NT2/D1 (cell line): ENCODE results near the gene ANKRD39.
"Not testable (repeated sequence)": the region's sequence is repeated elsewhere in the genome, so short reads cannot be mapped to it uniquely, and the experiment has no call there.

Experiments used
- SUZ12 ChIP-seq: IDR thresholded peaks from 2 replicates; pipeline ENCODE4 v1.6.1; 2011; ENCODE audit not compliant: insufficient read length, insufficient read depth; ENCODE audit errors: extremely low read depth
- YY1 ChIP-seq: IDR thresholded peaks from 2 replicates; pipeline ENCODE4 v1.6.1; 2011; ENCODE audit not compliant: insufficient read length, insufficient read depth
- ZNF274 ChIP-seq: IDR thresholded peaks from 2 replicates; pipeline ENCODE4 v1.6.1; 2011; ENCODE audit warnings: mild to moderate bottlenecking, low read depth, low read length

DNA sequence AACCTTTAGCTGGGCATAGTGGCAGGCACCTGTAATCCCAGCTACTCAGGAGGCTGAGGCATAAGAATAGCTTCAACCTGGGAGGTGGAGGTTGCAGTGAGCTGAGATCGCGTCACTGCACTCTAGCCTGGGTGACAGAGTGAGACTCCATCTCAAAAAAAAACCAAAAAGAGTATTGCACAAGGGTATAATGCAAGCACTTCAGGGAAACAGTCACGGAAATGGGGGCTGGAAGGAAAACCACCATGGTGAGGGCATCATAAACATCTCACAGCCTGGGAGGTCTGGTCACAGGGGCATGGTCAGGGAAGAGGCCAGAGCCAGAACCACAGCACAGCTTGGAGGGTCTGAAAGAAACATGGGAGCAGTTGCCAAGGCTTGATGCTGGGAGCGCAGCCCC, 5.2 kb upstream of the ANKRD39 start:
- TF ChIP-seq YY1, SUZ12, ZNF274: not testable (repeated sequence)
